Measurements from ENCODE around the gene DOCK1. TPM values are rescaled to one million over a fixed set of nuclear protein-coding genes. Genes with fewer than 3 reads are reported as not detected.

Gene DOCK1
- total RNA-seq, 4 donors from 2014 or later = 41.1 to 62.4 (median 53.2) TPM

- TF ChIP-seq CTCF (IDR thresholded peaks at IDR 0.05; ENCODE audit: low read depth) = no peak
These were observed 536.4 kb downstream of the DOCK1 start for GRCh38 chr10:127441350-127442219.

GRCh38 chr10:127442220-127442525 is 536.9 kb downstream of the DOCK1 start:
- no peak for TF ChIP-seq CTCF (IDR thresholded peaks at IDR 0.05; ENCODE audit: low read depth)

- no peak for TF ChIP-seq CTCF (IDR thresholded peaks at IDR 0.05; ENCODE audit: low read depth)
These were observed 538.9 kb downstream of the DOCK1 start for GRCh38 chr10:127444155-127444554.

GRCh38 chr10:127447197-127447596 is 542.0 kb downstream of the DOCK1 start:
- no peak for TF ChIP-seq CTCF (IDR thresholded peaks at IDR 0.05; ENCODE audit: low read depth)

- no peak for TF ChIP-seq CTCF (IDR thresholded peaks at IDR 0.05; ENCODE audit: low read depth)
These were observed 544.3 kb downstream of the DOCK1 start for GRCh38 chr10:127449490-127449889.

- TF ChIP-seq CTCF (IDR thresholded peaks at IDR 0.05; ENCODE audit: low read depth) = no peak
These were observed 545.4 kb downstream of the DOCK1 start for GRCh38 chr10:127450644-127451043.

- no peak for TF ChIP-seq CTCF (IDR thresholded peaks at IDR 0.05; ENCODE audit: low read depth)
These were observed 546.4 kb downstream of the DOCK1 start for GRCh38 chr10:127451628-127452027.
